Measurements from ENCODE around the gene DDX42. TPM values are rescaled to one million over a fixed set of nuclear protein-coding genes. Genes with fewer than 3 reads are reported as not detected.

The DDX42 gene
- polyA plus RNA-seq, 2 of the 4 experiments (the other 2 are of a cell fraction) = 124 to 262 TPM

DNA sequence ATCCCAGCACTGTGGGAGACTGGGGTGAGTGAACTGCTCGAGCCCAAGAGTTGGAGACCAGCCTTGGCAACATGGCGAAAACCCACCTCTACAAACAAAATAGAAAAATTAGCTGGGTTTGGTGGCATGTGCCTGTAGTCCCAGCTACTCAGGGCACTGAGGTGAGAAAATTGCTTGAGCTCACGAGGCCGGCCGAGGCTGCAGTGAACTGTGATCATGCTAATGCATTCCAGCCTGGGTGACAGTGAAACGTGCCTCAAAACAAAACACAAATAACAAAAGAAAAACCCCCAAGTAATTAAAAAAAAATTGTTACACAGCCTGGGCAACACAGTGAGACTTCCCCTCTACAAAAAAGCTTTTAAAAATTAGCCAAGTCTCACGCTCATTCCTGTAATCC lies 5.5 kb upstream of the DDX42 start:
- no peak overlapping the region for H3K4me2 ChIP-seq
- TF ChIP-seq RFX5 (IDR thresholded peaks at IDR 0.05) (no peak), KDM5A (IDR thresholded peaks at IDR 0.05) (no peak)
- ChIA-PET CTCF (interaction anchor here (0.6 to 1.1 kb wide), 3 partner anchors 13 to 511 kb away, joined by 3 read pairs; no protein-coding TSS in a partner anchor), POLR2A (no interaction called here)
- no peak for FAIRE-seq
- peaks cover 6% of the 10 kb centered on the region; the same call in 2 of the 3 replicates for H3K4me1 ChIP-seq
- WGBS (ENCODE audit: missing lambda C conversion rate) = 93% methylated on average over 7 of the region's 7 CpGs
- H3K27ac ChIP-seq = no peak overlapping the region
- H3K4me3 ChIP-seq = no peak overlapping the region
- DNase-seq (ENCODE audit: low read depth in 1 of 2, low spot score in 1 of 2) = no peak
- H3K9me3 ChIP-seq = no peaks in the 10 kb centered on the region
- no peak for ATAC-seq

DNA sequence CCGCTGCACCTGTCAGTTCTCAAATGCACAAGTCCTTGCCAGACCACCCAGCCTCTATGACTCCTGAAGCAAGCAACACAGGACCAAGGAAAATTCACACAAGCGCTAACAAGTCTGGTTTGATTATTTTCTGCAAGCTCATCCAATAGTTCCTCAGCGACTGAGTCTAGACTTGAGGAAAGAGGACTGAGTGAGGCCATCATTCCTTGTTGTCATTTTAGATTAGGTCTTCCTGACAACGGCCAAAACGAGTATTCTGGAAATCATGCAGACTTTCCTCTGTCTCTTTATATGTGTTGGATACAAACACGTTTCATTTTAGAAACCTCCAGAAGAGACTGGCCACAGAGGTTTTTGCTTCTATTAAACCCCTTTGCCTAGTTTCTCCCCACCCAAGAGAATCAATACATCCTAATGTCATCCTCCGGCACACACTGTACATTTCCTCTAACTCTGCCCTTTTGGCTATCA lies 1.1 kb upstream of the DDX42 start:
- peak overlapping the region; percentile 82 to 98 for H3K27ac ChIP-seq
- peak in 1 of 2 experiments; percentile 34 for DNase-seq (ENCODE audit: low read depth in 1 of 2, low spot score in 1 of 2)
- WGBS (ENCODE audit: missing lambda C conversion rate) = 5% methylated on average over 7 of the region's 7 CpGs
- TF ChIP-seq MAFK (IDR thresholded peaks at IDR 0.05; ENCODE audit: partially characterized antibody) (peak; percentile 53), MYC (IDR thresholded peaks at IDR 0.05; ENCODE audit: borderline replicate concordance, low read length) (no peak)
- peak overlapping the region; percentile 71 for H3K4me3 ChIP-seq
- H3K4me1 ChIP-seq = peaks cover 26% of the 10 kb centered on the region
- ChIA-PET POLR2A (interaction anchor here (0.8 to 2.7 kb wide), 19 partner anchors 9 to 373 kb away, joined by 3 to 35 read pairs (median 8); partner anchors contain the start of genes MAP3K3, SMARCD2, STRADA and TACO1), CTCF (interaction anchor here (1.0 to 1.6 kb wide), 7 partner anchors 7 to 61 kb away, joined by 3 to 4 read pairs (median 3); no protein-coding TSS in a partner anchor)
- no peak for ATAC-seq
- no peak for FAIRE-seq
- H3K9me3 ChIP-seq = no peaks in the 10 kb centered on the region
- H3K4me2 ChIP-seq = peak overlapping the region; percentile 97

DNA sequence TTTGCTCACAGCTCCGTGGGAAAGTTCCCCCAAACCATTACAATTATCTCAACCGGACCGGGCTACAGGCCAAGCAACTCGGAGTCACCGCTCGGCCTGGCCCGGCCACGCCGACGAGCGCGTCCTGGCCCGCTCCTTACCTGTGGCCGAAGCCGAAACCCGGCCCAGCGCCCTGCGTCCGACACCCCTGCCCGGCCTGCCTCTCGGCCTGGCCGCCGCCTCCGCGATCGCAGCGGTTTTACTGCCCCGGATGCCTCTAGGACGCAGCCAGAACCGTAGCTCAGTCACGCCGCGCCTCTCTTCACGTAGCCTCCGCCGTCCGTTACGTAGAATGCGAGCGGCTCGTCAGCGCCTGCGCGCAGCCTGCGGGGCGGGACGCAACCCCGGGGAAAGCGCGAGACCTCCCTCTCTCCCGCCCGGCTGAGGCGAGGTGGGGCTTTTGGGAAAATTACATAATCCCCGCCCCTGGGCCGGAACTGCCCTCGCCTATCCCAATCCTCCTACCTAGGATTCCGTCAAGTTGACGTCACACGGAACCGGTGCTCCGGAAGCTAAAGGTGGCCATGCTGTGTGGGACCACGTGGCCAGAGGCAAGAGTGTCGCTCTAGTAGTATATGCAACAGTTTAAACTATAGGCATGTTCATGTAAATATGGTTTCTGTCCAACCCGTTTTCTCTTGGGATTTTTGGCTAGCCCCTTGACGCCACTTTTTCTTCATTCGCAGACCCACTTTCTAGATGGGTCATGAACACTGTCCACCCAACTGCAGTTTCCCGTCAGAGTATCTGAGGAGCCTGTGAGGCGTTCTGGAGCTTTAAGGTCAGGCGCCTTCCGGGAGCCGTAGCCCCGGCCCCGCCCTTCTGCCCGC lies 464 bp upstream of the DDX42 start, which contains the start of gene CCDC47:
CCDC47 (minus strand) TSS at position 326 of the 869 bp plus-strand sequence. CDS start 7,422 bp downstream, outside the sequence.
- WGBS (ENCODE audit: missing lambda C conversion rate) = 1% methylated on average over 56 of the region's 74 CpGs
- ChIA-PET POLR2A (interaction anchor here (0.6 to 2.7 kb wide), 30 partner anchors 9 to 372 kb away, joined by 3 to 35 read pairs (median 5); partner anchors contain the start of genes MAP3K3, PSMC5, SMARCD2 and STRADA), CTCF (interaction anchor here (1.0 to 3.3 kb wide), 10 partner anchors 8 to 344 kb away, joined by 3 to 15 read pairs (median 4); no protein-coding TSS in a partner anchor)
- peak; percentile 92 to 94 for ATAC-seq
- peak within 1 kb of the TSS; percentile 98 to 99 for H3K27ac ChIP-seq
- peak within 1 kb of the TSS; percentile 71 for H3K4me3 ChIP-seq
- H3K9me3 ChIP-seq = no peaks in the 10 kb centered on the region
- peak within 1 kb of the TSS; percentile 97 for H3K4me2 ChIP-seq
- peaks cover 30% of the 10 kb centered on the region for H3K4me1 ChIP-seq
- FAIRE-seq = peak; percentile 59
- peak; percentile 100 for DNase-seq (ENCODE audit: low read depth in 1 of 2, low spot score in 1 of 2)
- TF ChIP-seq JUN (IDR thresholded peaks at IDR 0.05) = peak; percentile 92 to 97; a peak in 4 of 5 replicates
- TF ChIP-seq, protein P1, sequence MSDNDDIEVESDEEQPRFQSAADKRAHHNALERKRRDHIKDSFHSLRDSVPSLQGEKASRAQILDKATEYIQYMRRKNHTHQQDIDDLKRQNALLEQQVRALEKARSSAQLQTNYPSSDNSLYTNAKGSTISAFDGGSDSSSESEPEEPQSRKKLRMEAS (IDR thresholded peaks at IDR 0.05) = peak; percentile 100
- peak; percentile 9; the same call in 1 of the 2 replicates for TF ChIP-seq GATA3 (IDR thresholded peaks at IDR 0.05; ENCODE audit: borderline replicate concordance)
- TF ChIP-seq NFE2L2 (conservative IDR thresholded peaks at IDR 0.05; ENCODE audit: low read length) = no peak
- TF ChIP-seq TP53 (CRISPR knock-in tag; IDR thresholded peaks at IDR 0.05) = peak; percentile 88; the same call in 1 of the 2 replicates
- TF ChIP-seq MAZ (IDR thresholded peaks at IDR 0.05; ENCODE audit: borderline replicate concordance, low read depth, low read length) = 0 out of 2 replicates have a peak, but pooled peaks have one; percentile 3
- TF ChIP-seq PHF8 (IDR thresholded peaks at IDR 0.05; ENCODE audit: borderline replicate concordance, low read depth) = peak; percentile 96
- no peak; the same call in none of the 2 replicates for TF ChIP-seq RFX5 (IDR thresholded peaks at IDR 0.05)
- TF ChIP-seq CEBPB (IDR thresholded peaks at IDR 0.05) = peak; percentile 68 to 93; a peak in 3 of 4 replicates
- TF ChIP-seq, protein P2, sequence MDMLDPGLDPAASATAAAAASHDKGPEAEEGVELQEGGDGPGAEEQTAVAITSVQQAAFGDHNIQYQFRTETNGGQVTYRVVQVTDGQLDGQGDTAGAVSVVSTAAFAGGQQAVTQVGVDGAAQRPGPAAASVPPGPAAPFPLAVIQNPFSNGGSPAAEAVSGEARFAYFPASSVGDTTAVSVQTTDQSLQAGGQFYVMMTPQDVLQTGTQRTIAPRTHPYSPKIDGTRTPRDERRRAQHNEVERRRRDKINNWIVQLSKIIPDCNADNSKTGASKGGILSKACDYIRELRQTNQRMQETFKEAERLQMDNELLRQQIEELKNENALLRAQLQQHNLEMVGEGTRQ (IDR thresholded peaks at IDR 0.05) = peak; percentile 94
- no peak for TF ChIP-seq SREBF2 (IDR thresholded peaks at IDR 0.05)
- TF ChIP-seq, protein P3, sequence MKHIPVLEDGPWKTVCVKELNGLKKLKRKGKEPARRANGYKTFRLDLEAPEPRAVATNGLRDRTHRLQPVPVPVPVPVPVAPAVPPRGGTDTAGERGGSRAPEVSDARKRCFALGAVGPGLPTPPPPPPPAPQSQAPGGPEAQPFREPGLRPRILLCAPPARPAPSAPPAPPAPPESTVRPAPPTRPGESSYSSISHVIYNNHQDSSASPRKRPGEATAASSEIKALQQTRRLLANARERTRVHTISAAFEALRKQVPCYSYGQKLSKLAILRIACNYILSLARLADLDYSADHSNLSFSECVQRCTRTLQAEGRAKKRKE (CRISPR knock-in tag; IDR thresholded peaks at IDR 0.05; ENCODE audit: low read depth) = no peak
- TF ChIP-seq FOSL2 (IDR thresholded peaks at IDR 0.05) = no peak
- peak; percentile 7; the same call in 1 of the 2 replicates for TF ChIP-seq FOSL2 (CRISPR knock-in tag; IDR thresholded peaks at IDR 0.05)
- TF ChIP-seq, protein P4, sequence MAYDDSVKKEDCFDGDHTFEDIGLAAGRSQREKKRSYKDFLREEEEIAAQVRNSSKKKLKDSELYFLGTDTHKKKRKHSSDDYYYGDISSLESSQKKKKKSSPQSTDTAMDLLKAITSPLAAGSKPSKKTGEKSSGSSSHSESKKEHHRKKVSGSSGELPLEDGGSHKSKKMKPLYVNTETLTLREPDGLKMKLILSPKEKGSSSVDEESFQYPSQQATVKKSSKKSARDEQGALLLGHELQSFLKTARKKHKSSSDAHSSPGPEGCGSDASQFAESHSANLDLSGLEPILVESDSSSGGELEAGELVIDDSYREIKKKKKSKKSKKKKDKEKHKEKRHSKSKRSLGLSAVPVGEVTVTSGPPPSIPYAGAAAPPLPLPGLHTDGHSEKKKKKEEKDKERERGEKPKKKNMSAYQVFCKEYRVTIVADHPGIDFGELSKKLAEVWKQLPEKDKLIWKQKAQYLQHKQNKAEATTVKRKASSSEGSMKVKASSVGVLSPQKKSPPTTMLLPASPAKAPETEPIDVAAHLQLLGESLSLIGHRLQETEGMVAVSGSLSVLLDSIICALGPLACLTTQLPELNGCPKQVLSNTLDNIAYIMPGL (CRISPR knock-in tag; IDR thresholded peaks at IDR 0.05; ENCODE audit: borderline replicate concordance) = no peak
- TF ChIP-seq KDM5A (IDR thresholded peaks at IDR 0.05) = no peak
- no peak for TF ChIP-seq BHLHE40 (IDR thresholded peaks at IDR 0.05; ENCODE audit: low read depth, low read length)
- peak; percentile 85 for TF ChIP-seq CHD2 (IDR thresholded peaks at IDR 0.05; ENCODE audit: low read length, partially characterized antibody)
- TF ChIP-seq, protein P5, sequence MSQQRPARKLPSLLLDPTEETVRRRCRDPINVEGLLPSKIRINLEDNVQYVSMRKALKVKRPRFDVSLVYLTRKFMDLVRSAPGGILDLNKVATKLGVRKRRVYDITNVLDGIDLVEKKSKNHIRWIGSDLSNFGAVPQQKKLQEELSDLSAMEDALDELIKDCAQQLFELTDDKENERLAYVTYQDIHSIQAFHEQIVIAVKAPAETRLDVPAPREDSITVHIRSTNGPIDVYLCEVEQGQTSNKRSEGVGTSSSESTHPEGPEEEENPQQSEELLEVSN (IDR thresholded peaks at IDR 0.05; ENCODE audit: borderline replicate concordance, low read depth) = peak; percentile 71
- TF ChIP-seq TFCP2L1 (CRISPR knock-in tag; IDR thresholded peaks at IDR 0.05) = peak; percentile 82; the same call in 1 of the 2 replicates
- no peak for TF ChIP-seq CHD4 (IDR thresholded peaks at IDR 0.05; ENCODE audit: borderline replicate concordance)
- TF ChIP-seq ZFP36 (IDR thresholded peaks at IDR 0.05; ENCODE audit: borderline replicate concordance, partially characterized antibody) = no peak
- TF ChIP-seq RAD21 (conservative IDR thresholded peaks at IDR 0.05 in 1 of 2, IDR thresholded peaks at IDR 0.05 in 1 of 2) = no peak
- TF ChIP-seq RCOR1 (IDR thresholded peaks at IDR 0.05; ENCODE audit: low read depth, low read length) = no peak; the same call in 1 of the 2 replicates
